Kidney tubule cell (primary cell): ENCODE results near the gene SUMF1.

ENCODE experiments used
- DNase-seq: peaks from one replicate; pipeline ENCODE4 v3.0.0-alpha.2; 2018; ENCODE audit warnings: low spot score

The SUMF1 gene

GRCh38 chr3:4416427-4416945 is 50.6 kb downstream of the SUMF1 start:
- no peak for DNase-seq

DNA sequence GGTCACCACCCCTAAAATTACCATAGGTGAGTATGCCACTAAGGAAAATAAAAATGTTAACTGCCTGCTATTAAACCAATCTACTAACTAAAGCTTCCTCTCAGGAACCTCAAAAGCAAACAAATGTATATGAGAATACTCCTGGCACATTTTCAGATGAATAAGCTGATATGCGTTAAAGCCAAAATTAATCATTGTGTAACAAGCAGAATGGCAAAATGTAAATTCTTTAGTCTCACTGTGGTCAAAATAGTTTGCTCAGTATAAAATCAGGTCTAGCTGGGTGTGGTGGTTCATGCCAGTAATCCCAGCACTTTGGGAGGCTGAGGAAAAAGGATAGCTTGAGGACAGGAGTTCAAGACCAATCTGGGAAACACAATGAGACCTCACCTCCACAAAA is 53.6 kb downstream of the SUMF1 start:
- DNase-seq, result no peak

GRCh38 chr3:4411833-4412232 is 55.2 kb downstream of the SUMF1 start:
- DNase-seq, result no peak

DNA sequence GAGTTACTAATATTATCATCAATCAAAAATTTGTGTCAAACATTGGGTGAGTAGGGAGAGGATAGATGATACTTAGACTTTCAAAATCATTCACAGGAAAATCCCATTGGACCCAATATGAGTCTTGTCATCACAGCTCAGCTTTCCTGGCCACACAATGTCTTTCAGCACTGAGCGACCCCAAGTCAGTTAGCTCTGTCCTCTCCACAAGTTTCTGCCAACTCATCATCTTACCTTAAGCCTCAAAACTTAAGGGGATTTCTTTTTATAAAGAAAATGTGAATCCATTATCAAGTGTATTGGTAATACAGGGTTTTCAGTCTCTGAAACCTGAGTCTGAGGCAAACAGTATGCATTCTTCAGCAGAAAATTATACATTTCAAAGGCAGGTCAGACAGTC is 55.8 kb downstream of the SUMF1 start:
- no peak for DNase-seq

- no peak for DNase-seq
Observed at GRCh38 chr3:4410606-4411005, 56.5 kb downstream of the SUMF1 start.

DNA sequence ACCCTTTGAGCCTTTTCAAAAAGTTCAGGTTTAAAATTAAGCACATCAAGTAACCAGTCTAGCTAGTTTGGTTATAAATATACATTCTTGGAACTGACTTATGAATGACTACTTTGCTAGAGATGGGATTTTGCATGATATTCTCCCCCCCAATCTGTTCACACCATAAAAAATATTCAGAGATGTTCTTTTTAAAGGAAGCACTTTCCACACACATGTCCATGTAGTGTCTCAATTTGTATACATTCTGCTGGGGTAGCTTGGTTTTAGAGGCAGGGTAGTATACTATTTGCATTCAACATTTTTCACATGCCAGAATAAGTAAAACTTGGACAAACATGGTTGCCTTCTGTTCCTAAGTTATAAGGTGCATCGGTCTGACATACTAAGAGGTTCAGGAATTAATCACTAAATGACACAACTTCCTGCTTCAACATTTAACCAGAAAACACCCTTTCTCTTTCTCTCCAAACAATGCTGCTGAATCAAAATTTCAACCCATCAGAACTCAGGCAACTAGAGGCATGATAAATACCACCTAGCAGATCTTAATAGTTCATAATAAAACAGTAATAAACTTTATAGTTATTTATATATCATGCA is 57.0 kb downstream of the SUMF1 start:
- peak; percentile 39 for DNase-seq

GRCh38 chr3:4409415-4409814 is 57.7 kb downstream of the SUMF1 start:
- DNase-seq, result no peak

DNA sequence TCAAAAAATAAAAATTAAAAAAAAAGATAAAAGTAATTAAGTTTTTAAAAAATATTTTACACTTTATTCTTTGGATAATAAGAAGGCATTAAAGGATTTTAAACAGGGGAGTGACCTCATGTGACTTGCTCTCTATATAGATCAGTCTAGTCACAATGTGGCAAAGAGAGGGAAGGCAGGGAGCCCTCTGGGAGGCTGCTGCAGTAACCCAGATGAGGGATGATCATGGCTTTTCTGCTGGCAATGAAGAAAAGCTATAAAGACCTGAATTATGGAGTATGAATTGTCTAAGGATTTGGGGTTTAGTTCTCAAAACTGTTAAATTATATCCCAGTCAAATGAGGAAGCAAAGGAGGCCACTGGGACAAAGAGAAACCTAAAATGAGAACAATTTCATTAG is 58.1 kb downstream of the SUMF1 start:
- no peak for DNase-seq

GRCh38 chr3:4407941-4408340 is 59.1 kb downstream of the SUMF1 start:
- no peak for DNase-seq

DNA sequence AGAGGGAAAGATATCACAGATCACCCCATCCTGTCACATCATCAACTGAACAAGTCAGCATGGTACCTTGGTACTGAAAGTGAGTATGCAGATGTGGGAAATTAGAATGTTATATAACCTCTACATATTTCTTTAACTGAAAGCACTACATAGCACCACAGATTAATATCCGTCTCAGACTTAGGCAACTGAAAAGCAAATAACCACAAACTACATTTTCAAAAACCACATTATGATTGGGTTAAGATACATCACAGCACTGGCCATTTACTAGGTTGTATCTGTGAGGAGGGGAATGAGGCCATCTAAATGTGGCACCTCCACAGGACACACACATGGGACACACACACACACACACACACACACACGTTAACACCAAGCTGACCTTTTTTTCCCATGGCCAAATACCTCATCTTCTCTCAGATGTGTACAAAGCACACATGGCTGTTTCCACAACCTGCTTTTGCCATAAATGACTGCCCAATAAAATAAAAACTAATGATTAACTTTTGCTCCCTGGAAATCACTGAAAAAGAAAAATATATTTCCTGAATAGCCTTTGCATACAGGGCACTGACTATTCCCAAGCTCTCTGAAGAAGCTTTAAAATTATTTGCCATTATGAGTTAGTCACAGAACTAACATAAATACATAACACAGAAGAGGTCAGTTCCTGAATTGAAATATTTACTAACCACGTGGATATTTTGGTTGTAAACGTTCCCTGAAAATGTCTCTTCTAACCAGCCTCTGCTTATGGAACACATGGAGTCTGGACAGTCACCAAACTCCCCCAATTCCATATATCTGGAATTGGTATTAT is 60.1 kb downstream of the SUMF1 start:
- DNase-seq, result peak; percentile 71

GRCh38 chr3:4404881-4405280 is 62.2 kb downstream of the SUMF1 start:
- DNase-seq, result no peak

DNA sequence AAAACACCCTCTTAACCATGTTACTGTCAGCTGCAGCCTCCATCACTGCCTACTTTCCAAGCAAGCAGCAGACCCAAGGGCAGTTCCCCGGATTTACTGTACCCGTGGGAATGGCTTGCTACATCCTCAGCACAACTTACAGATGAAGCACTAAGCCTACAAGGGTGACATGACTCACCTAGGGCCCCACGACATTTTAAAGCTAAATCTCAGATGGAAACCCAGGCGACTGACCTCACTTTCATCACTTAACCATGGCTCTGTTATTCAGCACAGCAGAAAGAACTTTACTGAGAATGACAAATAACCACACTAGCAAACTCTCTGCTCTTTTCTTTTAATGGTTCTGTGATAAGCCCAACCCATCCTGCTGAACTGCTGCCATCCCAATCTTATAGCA is 65.6 kb downstream of the SUMF1 start:
- no peak for DNase-seq

DNA sequence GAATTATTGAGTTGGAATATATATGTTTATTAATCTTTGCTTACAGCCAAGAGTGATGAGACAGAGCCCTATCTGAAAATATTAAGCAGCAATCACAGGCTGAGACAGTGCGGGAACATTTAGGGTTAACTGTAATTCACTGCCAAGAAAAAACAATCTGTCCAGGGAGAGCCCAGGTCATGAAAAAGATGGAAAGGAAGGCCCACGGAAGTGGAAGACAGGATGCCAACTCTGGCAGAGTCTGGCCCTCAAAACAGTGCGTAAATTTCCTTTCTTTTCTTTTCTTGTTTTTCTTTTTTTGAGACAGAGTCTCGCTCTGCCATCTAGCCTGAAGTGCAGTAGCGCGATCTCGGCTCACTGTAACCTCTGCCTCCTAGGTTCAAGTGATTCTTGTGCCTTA is 67.6 kb downstream of the SUMF1 start:
- no peak for DNase-seq

DNA sequence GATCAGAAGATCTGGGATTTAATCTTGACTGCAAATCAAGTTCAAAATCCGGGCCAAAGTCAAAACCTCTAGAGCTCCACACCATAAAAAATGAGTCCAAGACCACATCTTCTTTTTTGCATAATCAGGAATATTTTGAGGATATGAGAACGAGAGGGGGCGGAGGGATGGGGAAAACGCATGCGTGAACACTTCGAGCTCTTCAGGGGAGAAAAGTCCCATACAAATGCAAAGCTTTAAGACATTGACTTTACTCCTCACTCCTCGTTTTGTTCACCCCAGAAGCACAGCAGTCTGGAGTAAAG is 68.2 kb downstream of the SUMF1 start:
- DNase-seq, result no peak

DNA sequence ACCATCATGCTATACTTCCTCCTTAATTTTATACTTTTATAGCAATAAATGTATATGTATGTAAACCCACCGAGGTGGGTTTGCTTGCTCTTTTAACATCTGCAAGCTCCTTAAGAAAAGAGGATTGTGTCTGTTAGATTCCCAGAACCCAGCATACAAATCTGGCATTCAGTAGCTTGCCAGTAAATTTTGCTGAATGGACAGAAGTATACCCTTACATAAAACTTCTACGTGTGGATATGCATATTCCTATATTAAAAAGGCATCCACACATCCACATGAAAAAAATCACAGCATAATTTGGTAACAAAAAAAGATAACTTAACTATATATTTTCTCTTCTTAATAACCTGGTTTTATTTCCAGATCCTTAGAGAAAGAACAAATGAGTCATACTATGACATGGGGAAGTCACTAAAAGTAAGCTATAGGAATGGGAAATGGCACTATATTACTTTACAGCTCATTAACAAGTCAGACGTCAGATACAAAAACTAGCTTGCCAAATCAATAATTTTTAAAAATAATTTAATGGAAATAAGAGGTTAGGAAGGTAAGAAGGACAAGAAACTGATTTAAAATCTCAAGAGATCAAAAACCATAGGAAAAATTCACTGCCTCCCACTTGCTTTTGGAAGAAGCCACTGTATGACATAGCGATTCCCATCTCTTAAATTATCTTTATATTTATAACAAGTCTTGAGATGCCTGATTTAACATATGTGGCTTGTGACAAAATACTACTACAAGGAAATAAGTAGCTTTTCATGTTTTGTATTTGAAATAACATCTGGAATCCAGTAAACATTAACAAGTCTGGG is 68.7 kb downstream of the SUMF1 start:
- DNase-seq, result no peak

DNA sequence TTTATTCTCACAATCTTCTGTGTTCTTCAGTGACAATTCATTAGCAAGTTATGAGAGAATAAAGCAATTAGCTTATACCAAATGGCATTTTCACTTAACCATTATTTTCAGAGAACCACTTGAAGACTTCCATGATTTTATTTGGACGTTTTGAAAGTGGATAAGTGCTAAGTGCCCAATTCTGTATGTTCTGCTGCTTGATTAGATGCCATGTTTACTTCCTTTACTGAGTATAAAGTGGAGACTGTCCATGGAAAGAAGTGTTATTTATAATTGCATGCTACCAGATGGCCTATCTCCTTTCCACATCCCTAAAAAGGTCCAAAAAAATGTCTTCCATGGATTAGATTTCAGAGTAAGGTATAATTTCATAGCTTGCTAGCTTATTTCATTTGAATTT is 69.6 kb downstream of the SUMF1 start:
- DNase-seq, result no peak

DNA sequence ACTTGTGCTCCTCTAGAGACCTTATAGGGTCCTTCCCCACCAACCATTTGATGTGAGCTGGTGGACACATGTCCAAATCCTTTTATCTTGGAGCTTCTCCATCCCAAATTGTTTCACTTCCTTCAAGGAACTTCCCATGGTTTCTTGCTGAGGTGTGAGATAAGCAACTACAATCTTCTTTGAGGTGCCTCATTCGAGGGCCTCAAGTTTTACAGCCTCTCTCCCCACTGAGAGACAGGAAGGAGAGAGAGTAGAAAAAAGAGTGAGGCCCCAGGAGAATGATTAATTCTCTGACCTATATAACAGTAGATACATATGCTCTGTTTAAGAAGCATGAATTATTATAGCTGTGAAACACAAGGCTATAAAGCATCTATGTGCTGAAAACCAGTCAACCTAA is 70.5 kb downstream of the SUMF1 start:
- no peak for DNase-seq

DNA sequence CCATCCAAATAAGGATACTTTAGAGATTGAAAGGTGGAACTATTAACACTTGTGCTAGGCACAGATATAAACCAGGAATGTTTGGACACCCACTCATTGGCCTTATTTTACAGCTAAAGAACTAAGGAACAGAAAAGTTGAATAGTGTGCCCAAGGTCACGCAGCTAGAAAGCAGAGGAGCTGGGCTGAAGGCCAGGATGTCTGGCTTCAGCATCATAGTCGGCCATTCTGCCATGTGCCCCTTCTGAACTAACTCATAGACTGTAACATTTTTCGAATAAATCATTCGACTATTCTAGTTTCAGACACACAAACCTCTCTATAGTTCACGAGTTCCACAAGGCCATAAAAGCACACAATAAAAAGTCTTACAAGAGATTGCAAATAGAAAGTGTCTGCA is 71.1 kb downstream of the SUMF1 start:
- DNase-seq, result no peak

DNA sequence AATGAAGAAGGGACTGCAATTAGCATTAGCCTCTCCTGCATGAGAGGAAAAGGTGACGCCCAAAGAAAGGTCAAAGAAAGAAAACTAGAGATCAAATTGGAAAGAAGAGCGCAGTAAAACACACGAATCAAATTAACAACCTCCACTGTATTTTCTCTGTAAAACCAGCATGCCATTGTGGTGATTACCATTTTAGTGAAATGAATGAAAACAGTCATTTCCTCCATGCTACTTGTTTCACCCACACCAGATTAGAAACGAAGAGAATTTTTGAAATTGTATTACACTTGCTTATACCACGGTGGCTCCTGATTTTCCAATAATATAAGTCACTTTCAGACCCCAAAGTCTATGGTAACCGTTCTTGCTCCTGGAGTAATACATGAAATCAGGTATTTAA is 71.6 kb downstream of the SUMF1 start:
- DNase-seq, result no peak

DNA sequence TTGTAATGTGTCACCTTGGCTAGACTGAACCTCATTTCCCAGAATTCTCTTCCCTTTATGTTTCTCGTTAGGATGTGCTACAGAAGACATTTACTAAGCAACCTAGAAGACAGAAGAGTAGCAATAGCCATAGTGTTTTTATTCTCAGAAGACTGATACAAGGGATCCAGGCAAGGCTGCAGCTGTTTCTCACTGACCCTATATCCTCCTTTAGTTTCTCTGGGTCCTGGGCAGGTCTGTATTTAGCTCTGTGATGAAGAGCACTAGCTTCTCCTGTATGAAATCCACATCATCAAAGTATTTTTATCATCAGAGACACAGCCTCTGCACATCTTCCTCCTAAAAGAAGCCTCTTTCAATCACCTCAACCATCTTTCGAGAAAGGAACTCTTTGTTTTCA is 72.5 kb downstream of the SUMF1 start:
- no peak for DNase-seq

- peak; percentile 21 for DNase-seq
Observed at GRCh38 chr3:4394048-4394447, 73.0 kb downstream of the SUMF1 start.

GRCh38 chr3:4392992-4393391 is 74.1 kb downstream of the SUMF1 start:
- DNase-seq, result no peak
